ENCODE results near the gene NOP53.

The NOP53 gene

GRCh38 chr19:47766359-47766620, 20.9 kb downstream of the NOP53 start:
- no peaks in the 10 kb centered on the region for H3K9me3 ChIP-seq (ENCODE audit: control insufficient read depth, insufficient read depth, low read depth, low read length)
- H3K4me3 ChIP-seq (ENCODE audit: low read depth, low read length), result no peak overlapping the region
- no peaks in the 10 kb centered on the region for H3K36me3 ChIP-seq (ENCODE audit: control insufficient read depth in 2 of 2, insufficient read depth in 1 of 2, low read length in 2 of 2)
- TF ChIP-seq ZNF623 (tag by site-specific recombination; IDR thresholded peaks at IDR 0.05) (no peak), SP7 (tag by site-specific recombination; IDR thresholded peaks at IDR 0.05) (no peak), ZNF248 (tag by site-specific recombination; IDR thresholded peaks at IDR 0.05) (no peak), SCRT2 (tag by site-specific recombination; IDR thresholded peaks at IDR 0.05) (no peak), ZNF362 (tag by site-specific recombination; IDR thresholded peaks at IDR 0.05) (no peak), SCRT1 (tag by site-specific recombination; IDR thresholded peaks at IDR 0.05; ENCODE audit: borderline replicate concordance) (no peak), ZNF654 (tag by site-specific recombination; IDR thresholded peaks at IDR 0.05; ENCODE audit: low read depth) (no peak), ZNF580 (tag by site-specific recombination; IDR thresholded peaks at IDR 0.05) (no peak), SP2 (tag by site-specific recombination; IDR thresholded peaks at IDR 0.05) (no peak), ZNF239 (tag by site-specific recombination; IDR thresholded peaks at IDR 0.05) (no peak), ZNF837 (tag by site-specific recombination; IDR thresholded peaks at IDR 0.05) (no peak), ZBTB48 (tag by site-specific recombination; IDR thresholded peaks at IDR 0.05) (no peak)
- TF ChIP-seq, protein P1, sequence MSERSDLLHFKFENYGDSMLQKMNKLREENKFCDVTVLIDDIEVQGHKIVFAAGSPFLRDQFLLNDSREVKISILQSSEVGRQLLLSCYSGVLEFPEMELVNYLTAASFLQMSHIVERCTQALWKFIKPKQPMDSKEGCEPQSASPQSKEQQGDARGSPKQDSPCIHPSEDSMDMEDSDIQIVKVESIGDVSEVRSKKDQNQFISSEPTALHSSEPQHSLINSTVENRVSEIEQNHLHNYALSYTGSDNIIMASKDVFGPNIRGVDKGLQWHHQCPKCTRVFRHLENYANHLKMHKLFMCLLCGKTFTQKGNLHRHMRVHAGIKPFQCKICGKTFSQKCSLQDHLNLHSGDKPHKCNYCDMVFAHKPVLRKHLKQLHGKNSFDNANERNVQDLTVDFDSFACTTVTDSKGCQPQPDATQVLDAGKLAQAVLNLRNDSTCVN (tag by site-specific recombination; optimal IDR thresholded peaks at IDR 0.05), result no peak
- TF ChIP-seq, protein P2, sequence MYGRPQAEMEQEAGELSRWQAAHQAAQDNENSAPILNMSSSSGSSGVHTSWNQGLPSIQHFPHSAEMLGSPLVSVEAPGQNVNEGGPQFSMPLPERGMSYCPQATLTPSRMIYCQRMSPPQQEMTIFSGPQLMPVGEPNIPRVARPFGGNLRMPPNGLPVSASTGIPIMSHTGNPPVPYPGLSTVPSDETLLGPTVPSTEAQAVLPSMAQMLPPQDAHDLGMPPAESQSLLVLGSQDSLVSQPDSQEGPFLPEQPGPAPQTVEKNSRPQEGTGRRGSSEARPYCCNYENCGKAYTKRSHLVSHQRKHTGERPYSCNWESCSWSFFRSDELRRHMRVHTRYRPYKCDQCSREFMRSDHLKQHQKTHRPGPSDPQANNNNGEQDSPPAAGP (tag by site-specific recombination; IDR thresholded peaks at IDR 0.05), result no peak
- POLR2A ChIA-PET, result interaction anchor here (2.3 kb wide), 1 partner anchor 11 kb away, joined by 6 read pairs; no protein-coding TSS in a partner anchor
- CTCF ChIA-PET, result interaction anchor here (0.7 to 8.2 kb wide), 17 partner anchors 9 to 1052 kb away, joined by 3 to 197 read pairs (median 6); partner anchors contain the start of genes EHD2 and NOP53
- no peaks in the 10 kb centered on the region for H3K4me1 ChIP-seq (ENCODE audit: control insufficient read depth, insufficient read depth, low read length)
- no peak overlapping the region for H3K27ac ChIP-seq (ENCODE audit: extremely low read depth, low read depth, low read length)

- H3K36me3 ChIP-seq (ENCODE audit: control insufficient read depth in 2 of 2, insufficient read depth in 1 of 2, low read length in 2 of 2), result no peaks in the 10 kb centered on the region
- TF ChIP-seq MZF1 (tag by site-specific recombination; IDR thresholded peaks at IDR 0.05; ENCODE audit: borderline replicate concordance), result no peak
- no peak for TF ChIP-seq SCRT2 (tag by site-specific recombination; IDR thresholded peaks at IDR 0.05)
- TF ChIP-seq ZNF214 (tag by site-specific recombination; IDR thresholded peaks at IDR 0.05; ENCODE audit: borderline replicate concordance), result no peak
- no peak for TF ChIP-seq ZNF266 (tag by site-specific recombination; IDR thresholded peaks at IDR 0.05; ENCODE audit: low read depth)
- no peak for TF ChIP-seq ZNF174 (tag by site-specific recombination; IDR thresholded peaks at IDR 0.05)
- TF ChIP-seq HOXD13 (CRISPR knock-in tag; IDR thresholded peaks at IDR 0.05; ENCODE audit: borderline replicate concordance), result no peak
- TF ChIP-seq PRDM6 (tag by site-specific recombination; IDR thresholded peaks at IDR 0.05), result no peak
- TF ChIP-seq, protein P3, sequence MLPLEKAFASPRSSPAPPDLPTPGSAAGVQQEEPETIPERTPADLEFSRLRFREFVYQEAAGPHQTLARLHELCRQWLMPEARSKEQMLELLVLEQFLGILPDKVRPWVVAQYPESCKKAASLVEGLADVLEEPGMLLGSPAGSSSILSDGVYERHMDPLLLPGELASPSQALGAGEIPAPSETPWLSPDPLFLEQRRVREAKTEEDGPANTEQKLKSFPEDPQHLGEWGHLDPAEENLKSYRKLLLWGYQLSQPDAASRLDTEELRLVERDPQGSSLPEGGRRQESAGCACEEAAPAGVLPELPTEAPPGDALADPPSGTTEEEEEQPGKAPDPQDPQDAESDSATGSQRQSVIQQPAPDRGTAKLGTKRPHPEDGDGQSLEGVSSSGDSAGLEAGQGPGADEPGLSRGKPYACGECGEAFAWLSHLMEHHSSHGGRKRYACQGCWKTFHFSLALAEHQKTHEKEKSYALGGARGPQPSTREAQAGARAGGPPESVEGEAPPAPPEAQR (tag by site-specific recombination; IDR thresholded peaks at IDR 0.05), result no peak
- TF ChIP-seq ZNF335 (tag by site-specific recombination; conservative IDR thresholded peaks at IDR 0.05), result no peak
- TF ChIP-seq PRDM4 (tag by site-specific recombination; IDR thresholded peaks at IDR 0.05), result no peak
- TF ChIP-seq HIC1 (tag by site-specific recombination; IDR thresholded peaks at IDR 0.05), result no peak
Observed at GRCh38 chr19:47766670-47767069, 21.3 kb downstream of the NOP53 start.

More at GRCh38 chr19:47766670-47767069, 21.3 kb downstream of the NOP53 start:
- ChIA-PET CTCF (interaction anchor here (0.7 to 8.2 kb wide), 12 partner anchors 9 to 330 kb away, joined by 3 to 197 read pairs (median 10); partner anchors contain the start of gene NOP53), POLR2A (interaction anchor here (1.3 kb wide), 1 partner anchor 11 kb away, joined by 8 read pairs; no protein-coding TSS in a partner anchor)
- H3K27ac ChIP-seq (ENCODE audit: extremely low read depth, low read depth, low read length), result no peak overlapping the region
- no peaks in the 10 kb centered on the region for H3K4me1 ChIP-seq (ENCODE audit: control insufficient read depth, insufficient read depth, low read length)
- no peak overlapping the region for H3K4me3 ChIP-seq (ENCODE audit: low read depth, low read length)
- no peaks in the 10 kb centered on the region for H3K9me3 ChIP-seq (ENCODE audit: control insufficient read depth, insufficient read depth, low read depth, low read length)
